MM.1S (cell line): ENCODE measurements around the gene FKBP2.

ENCODE experiments used
- CTCF ChIP-seq: fragments of 300-600 bp; sonication (generic); IDR thresholded peaks from 2 replicates; pipeline ENCODE4 v1.5.1; 2016; ENCODE audit warnings: antibody characterized with exemption, low read length, mixed read lengths
- EZH2 ChIP-seq: fragments of 300-600 bp; sonication (generic); optimal IDR thresholded peaks from 2 replicates; pipeline ENCODE3; 2017; ENCODE audit warnings: low read depth, mild to moderate bottlenecking, antibody characterized with exemption, low read length, mixed read lengths

- TF ChIP-seq CTCF (no peak), EZH2 (no peak)
Observed at GRCh38 chr11:64249563-64250414, 8.9 kb downstream of the FKBP2 start.
